ENCODE measurements around the gene NYAP2.

NYAP2 gene

GRCh38 chr2:225584796-225585195, 185.3 kb downstream of the NYAP2 start:
- Histone ChIP-seq H2AFZ (ENCODE audit: low read length) (no peak overlapping the region), H4K20me1 (ENCODE audit: insufficient read depth, low read length, poor library complexity, severe bottlenecking) (no peaks in the 10 kb centered on the region), H3K79me2 (ENCODE audit: insufficient read depth, low read length) (no peaks in the 10 kb centered on the region), H3F3A (ENCODE audit: low read depth) (no peaks in the 10 kb centered on the region), H3K9ac (ENCODE audit: low read depth, low read length, poor library complexity, severe bottlenecking) (no peak overlapping the region), H3K9me2 (replicated peaks; ENCODE audit: low read depth, low read length) (no peaks in the 10 kb centered on the region), H3K9me3 (ENCODE audit: insufficient read depth, low read depth, low read length) (no peaks in the 10 kb centered on the region), H3K4me3 (ENCODE audit: low read length, poor library complexity, severe bottlenecking) (no peak overlapping the region), H3K27me3 (ENCODE audit: insufficient read depth, low read length, poor library complexity, severe bottlenecking) (no peaks in the 10 kb centered on the region), H3K36me3 (ENCODE audit: insufficient read depth, low read length) (no peaks in the 10 kb centered on the region), H3K4me2 (ENCODE audit: low read depth, low read length, poor library complexity, severe bottlenecking) (no peak overlapping the region), H3K4me1 (ENCODE audit: insufficient read depth, low read length, poor library complexity, severe bottlenecking) (no peaks in the 10 kb centered on the region)
- TF ChIP-seq EZH2phosphoT487 (IDR thresholded peaks at IDR 0.05; ENCODE audit: borderline replicate concordance), result no peak
- TF ChIP-seq CTCF (conservative IDR thresholded peaks at IDR 0.05; ENCODE audit: low read length), result no peak

- Histone ChIP-seq H3K27me3 (ENCODE audit: insufficient read depth, low read length, poor library complexity, severe bottlenecking) (no peaks in the 10 kb centered on the region), H3K9me2 (replicated peaks; ENCODE audit: low read depth, low read length) (no peaks in the 10 kb centered on the region), H3K4me3 (ENCODE audit: low read length, poor library complexity, severe bottlenecking) (no peak overlapping the region), H3K4me1 (ENCODE audit: insufficient read depth, low read length, poor library complexity, severe bottlenecking) (no peaks in the 10 kb centered on the region), H3K4me2 (ENCODE audit: low read depth, low read length, poor library complexity, severe bottlenecking) (no peak overlapping the region), H3K9ac (ENCODE audit: low read depth, low read length, poor library complexity, severe bottlenecking) (no peak overlapping the region), H3F3A (ENCODE audit: low read depth) (no peaks in the 10 kb centered on the region), H3K79me2 (ENCODE audit: insufficient read depth, low read length) (no peaks in the 10 kb centered on the region), H3K9me3 (ENCODE audit: insufficient read depth, low read depth, low read length) (no peaks in the 10 kb centered on the region), H3K36me3 (ENCODE audit: insufficient read depth, low read length) (no peaks in the 10 kb centered on the region), H4K20me1 (ENCODE audit: insufficient read depth, low read length, poor library complexity, severe bottlenecking) (no peaks in the 10 kb centered on the region), H2AFZ (ENCODE audit: low read length) (no peak overlapping the region)
- TF ChIP-seq EZH2phosphoT487 (IDR thresholded peaks at IDR 0.05; ENCODE audit: borderline replicate concordance) (no peak), CTCF (conservative IDR thresholded peaks at IDR 0.05; ENCODE audit: low read length) (no peak)
Measured at GRCh38 chr2:225590932-225591331, 191.4 kb downstream of the NYAP2 start.

GRCh38 chr2:225597911-225598310, 198.4 kb downstream of the NYAP2 start:
- TF ChIP-seq CTCF (conservative IDR thresholded peaks at IDR 0.05; ENCODE audit: low read length), result no peak
- Histone ChIP-seq H3K4me2 (ENCODE audit: low read depth, low read length, poor library complexity, severe bottlenecking) (no peak overlapping the region), H3K9me2 (replicated peaks; ENCODE audit: low read depth, low read length) (no peaks in the 10 kb centered on the region), H2AFZ (ENCODE audit: low read length) (no peak overlapping the region), H3K4me3 (ENCODE audit: low read length, poor library complexity, severe bottlenecking) (no peak overlapping the region), H3K4me1 (ENCODE audit: insufficient read depth, low read length, poor library complexity, severe bottlenecking) (no peaks in the 10 kb centered on the region), H3K27me3 (ENCODE audit: insufficient read depth, low read length, poor library complexity, severe bottlenecking) (no peaks in the 10 kb centered on the region), H3K79me2 (ENCODE audit: insufficient read depth, low read length) (no peaks in the 10 kb centered on the region), H3K9me3 (ENCODE audit: insufficient read depth, low read depth, low read length) (no peaks in the 10 kb centered on the region), H4K20me1 (ENCODE audit: insufficient read depth, low read length, poor library complexity, severe bottlenecking) (no peaks in the 10 kb centered on the region), H3F3A (ENCODE audit: low read depth) (no peaks in the 10 kb centered on the region), H3K36me3 (ENCODE audit: insufficient read depth, low read length) (no peaks in the 10 kb centered on the region), H3K9ac (ENCODE audit: low read depth, low read length, poor library complexity, severe bottlenecking) (no peak overlapping the region)
